Activated naive CD4-positive, alpha-beta T cell treated with anti-CD3 and anti-CD28 coated beads, Interleukin-2, amount 50 U/mL, for 72 hours (primary cell): ENCODE data around the gene TMEM45B. TPM values are rescaled to one million over a fixed set of nuclear protein-coding genes. Genes with fewer than 3 reads are reported as not detected.

ENCODE experiments used
- total RNA-seq, 2 donors: library from RNA; stranded (reverse); gene quantifications; one replicate each; pipeline ENCODE4 v1.2.3, GENCODE V29; 2022

Gene TMEM45B
- total RNA-seq, 2 donors from 2014 or later, result 2.3 to 2.9 TPM

Other genes starting within 250 kb of the TMEM45B start
- gene NFRKB, start 79.7 kb downstream of the TMEM45B start, total RNA-seq, result 10 to 100 TPM; 41.8 to 42.1 TPM
- gene PRDM10, start 187.0 kb downstream of the TMEM45B start, total RNA-seq, result 10 to 100 TPM; 13.0 to 28.1 TPM